GM06990 (cell line): ENCODE measurements around the gene ZC3H12C.
"Not testable (repeated sequence)": the region's sequence is repeated elsewhere in the genome, so short reads cannot be mapped to it uniquely, and the experiment has no call there.

Experiments used
- DNase-seq: peaks from one replicate; pipeline ENCODE4 v3.0.0-alpha.2; 2011; ENCODE audit not compliant: insufficient read length; ENCODE audit errors: extremely low read depth
- H3K27me3 ChIP-seq: replicated peaks from 2 replicates; pipeline ENCODE4 v1.6.0; 2011; ENCODE audit warnings: low read length; ENCODE audit not compliant: control insufficient read depth, insufficient read depth
- H3K36me3 ChIP-seq: 2 replicates; pipeline ENCODE4 v1.5.1; 2011; ENCODE audit warnings: low read length; ENCODE audit not compliant: control insufficient read depth, insufficient read depth
- H3K4me3 ChIP-seq: replicated peaks from 2 replicates; pipeline ENCODE4 v1.5.1; 2011; ENCODE audit warnings: low read depth, mild to moderate bottlenecking, control low read depth, low read length
- TF ChIP-seq, protein P1 (sequence below): IDR thresholded peaks from 2 replicates; pipeline ENCODE4 v1.5.1; 2011; ENCODE audit warnings: low read length, control low read depth, mild to moderate bottlenecking, inconsistent platforms; ENCODE audit not compliant: insufficient read depth, poor library complexity, severe bottlenecking

Gene ZC3H12C

DNA sequence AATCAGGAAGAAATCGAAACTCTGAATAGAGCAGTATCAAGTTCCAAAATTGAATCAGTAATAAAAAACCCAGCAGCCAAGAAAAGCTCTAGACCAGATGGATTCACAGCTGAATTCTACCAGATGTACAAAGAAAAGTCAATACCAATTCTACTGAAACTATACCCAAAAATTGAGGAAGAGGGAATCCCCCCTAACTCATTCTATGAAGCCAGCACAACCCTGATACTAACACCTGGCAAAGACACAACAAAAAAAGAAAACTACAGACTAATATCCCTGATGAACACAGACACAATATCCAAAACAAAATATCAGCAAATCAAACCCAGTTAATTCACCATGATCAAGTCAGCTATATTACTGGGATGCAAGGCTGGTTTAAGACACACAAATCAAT lies 97.7 kb downstream of the ZC3H12C start:
- TF ChIP-seq, protein P1, sequence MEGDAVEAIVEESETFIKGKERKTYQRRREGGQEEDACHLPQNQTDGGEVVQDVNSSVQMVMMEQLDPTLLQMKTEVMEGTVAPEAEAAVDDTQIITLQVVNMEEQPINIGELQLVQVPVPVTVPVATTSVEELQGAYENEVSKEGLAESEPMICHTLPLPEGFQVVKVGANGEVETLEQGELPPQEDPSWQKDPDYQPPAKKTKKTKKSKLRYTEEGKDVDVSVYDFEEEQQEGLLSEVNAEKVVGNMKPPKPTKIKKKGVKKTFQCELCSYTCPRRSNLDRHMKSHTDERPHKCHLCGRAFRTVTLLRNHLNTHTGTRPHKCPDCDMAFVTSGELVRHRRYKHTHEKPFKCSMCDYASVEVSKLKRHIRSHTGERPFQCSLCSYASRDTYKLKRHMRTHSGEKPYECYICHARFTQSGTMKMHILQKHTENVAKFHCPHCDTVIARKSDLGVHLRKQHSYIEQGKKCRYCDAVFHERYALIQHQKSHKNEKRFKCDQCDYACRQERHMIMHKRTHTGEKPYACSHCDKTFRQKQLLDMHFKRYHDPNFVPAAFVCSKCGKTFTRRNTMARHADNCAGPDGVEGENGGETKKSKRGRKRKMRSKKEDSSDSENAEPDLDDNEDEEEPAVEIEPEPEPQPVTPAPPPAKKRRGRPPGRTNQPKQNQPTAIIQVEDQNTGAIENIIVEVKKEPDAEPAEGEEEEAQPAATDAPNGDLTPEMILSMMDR = no peak
- no peak for DNase-seq
- H3K27me3 ChIP-seq = no peaks in the 10 kb centered on the region
- H3K4me3 ChIP-seq = no peak overlapping the region
- H3K36me3 ChIP-seq = no peaks in the 10 kb centered on the region

DNA sequence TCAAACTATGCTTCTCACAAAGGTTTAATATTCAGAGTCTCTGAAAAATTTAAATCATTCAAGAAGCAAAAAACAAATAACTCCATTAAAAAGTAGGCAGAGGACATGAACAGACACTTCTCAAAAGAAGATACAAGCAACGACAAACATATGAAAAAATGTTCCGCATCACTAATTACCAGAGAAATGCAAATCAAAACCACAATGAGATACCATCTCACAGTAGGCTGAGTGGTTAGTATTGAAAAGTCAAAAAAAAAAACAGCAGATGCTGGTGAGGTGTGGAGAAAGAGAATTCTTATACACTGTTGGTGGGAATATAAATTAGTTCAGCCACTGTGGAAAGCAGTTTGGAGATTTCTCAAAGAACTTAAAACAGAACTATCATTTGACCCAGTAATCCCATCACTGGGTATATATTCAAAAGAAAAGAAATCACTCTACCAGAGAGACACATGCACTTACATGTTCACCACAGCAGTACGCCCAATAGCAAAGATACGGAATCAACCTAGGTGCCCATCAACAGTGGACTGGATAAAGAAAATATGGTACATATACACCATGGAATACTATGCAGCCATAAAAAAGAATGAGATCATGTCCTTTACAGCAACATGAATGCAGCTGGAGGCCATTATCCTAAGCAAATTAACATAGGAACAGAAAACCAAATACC lies 99.6 kb downstream of the ZC3H12C start:
- H3K36me3 ChIP-seq, H3K4me3 ChIP-seq, DNase-seq, H3K27me3 ChIP-seq: not testable (repeated sequence)

DNA sequence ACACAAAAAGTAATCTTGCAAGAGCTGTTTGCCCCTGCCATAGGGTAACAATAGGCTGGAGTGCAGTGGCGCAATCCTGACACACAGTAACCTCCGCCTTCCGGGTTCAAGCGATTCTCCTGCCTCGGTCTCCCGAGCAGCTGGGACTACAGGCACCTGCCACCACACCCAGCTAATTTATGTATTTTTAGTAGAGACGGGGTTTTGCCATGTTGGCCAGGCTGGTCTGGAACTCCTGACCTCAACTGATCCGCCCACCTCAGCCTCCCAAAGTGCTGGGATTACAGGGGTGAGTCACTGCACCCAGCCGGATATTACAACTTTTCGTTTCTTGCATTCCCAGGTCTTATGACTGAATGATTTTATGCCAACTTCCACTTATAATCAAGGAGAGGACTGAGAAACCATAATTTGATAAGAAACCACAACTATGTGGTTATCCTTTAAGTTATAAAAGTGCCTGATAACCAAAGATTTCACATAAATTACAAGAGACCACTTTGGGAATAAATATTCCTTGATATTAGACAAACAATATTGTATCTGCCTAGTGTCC lies 101.1 kb downstream of the ZC3H12C start:
- H3K36me3 ChIP-seq, H3K27me3 ChIP-seq, DNase-seq, H3K4me3 ChIP-seq: not testable (repeated sequence)

DNA sequence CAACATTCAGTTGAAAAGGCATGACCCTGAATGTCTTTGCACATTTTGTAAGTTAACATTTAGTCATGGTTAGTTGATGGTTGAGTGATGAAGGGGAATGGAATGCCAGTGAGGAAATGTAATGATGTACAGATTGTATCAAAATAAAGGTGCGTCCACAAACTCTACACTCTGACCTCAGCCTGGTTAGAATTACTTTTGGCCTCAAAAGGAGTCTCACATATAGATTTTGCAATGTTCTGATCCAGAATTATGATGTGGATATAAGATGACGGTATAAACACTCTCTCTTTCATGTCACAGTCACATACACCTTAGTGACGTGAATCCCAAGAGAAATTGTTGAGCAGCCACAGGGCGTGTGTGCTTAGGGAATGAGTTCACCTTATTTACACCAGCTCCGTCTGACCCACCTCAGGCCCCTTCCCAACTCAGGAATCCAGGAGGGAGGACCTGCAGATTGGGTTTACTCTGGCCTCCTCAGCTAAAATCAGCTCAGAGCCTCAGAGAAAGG lies 103.1 kb downstream of the ZC3H12C start:
- TF ChIP-seq, protein P1 = no peak
- DNase-seq = no peak
- Histone ChIP-seq H3K27me3 (no peaks in the 10 kb centered on the region), H3K4me3 (no peak overlapping the region), H3K36me3 (no peaks in the 10 kb centered on the region)

DNA sequence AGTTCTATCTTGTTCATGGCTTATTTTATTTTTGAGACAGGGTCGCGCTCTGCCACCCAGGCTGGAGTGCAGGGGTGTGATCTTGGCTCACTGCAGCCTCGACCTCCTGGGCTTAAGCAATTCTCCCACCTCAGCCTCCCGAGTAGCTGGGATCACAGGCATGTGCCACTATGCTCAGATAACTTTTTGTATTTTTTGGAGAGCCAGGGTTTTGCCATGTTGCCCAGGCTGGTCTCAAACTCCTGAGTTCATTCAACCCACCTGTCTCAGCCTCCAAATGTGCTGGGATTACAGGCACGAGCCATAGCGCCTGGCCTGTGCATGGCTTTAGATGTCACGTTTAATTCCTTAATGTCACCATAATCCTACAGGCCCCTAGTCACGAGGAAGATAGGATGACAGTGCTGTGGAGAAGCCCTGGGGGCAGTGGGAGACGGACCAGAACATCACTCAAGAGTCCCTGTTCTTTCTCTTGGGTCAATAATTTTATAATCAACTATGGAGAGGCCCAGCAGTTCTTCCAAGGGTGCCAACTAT lies 103.8 kb downstream of the ZC3H12C start:
- DNase-seq = no peak
- Histone ChIP-seq H3K36me3 (no peaks in the 10 kb centered on the region), H3K27me3 (no peaks in the 10 kb centered on the region), H3K4me3 (no peak overlapping the region)
- TF ChIP-seq, protein P1 = no peak

DNA sequence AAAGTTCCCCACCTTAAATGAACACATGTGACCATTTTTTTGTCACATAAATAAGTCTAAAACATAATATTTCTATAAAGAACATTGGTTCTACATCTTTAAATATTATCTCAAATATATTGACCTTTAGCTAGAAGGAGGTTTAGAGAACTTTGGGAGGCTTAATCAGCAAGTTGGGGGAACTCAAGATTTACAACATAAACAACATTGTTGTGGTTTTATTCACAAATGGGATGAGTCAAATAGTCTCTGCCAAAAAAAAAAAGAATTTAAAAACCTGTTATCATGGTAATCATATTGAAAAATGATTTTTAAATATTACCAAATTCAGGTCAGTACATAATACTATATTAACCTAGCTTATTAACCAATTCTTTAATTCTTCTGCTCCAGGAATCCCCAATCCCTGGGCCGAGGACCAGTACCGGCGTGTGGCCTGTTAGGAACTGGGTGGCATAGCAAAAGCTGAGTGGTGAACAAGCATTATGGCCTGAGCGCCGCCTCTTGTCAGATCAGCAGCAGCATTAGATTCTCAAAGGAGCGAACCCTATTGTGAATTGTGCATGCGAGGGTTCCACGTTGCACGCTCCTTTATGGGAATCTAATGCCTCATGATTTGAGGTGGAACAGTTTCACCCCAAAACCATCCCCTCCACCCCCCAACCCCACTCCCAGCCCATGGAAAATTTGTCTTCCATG lies 105.0 kb downstream of the ZC3H12C start:
- TF ChIP-seq, protein P1 = no peak
- no peak for DNase-seq
- no peaks in the 10 kb centered on the region for H3K36me3 ChIP-seq
- no peak overlapping the region for H3K4me3 ChIP-seq
- no peaks in the 10 kb centered on the region for H3K27me3 ChIP-seq
